ENCODE measurements around the gene EDIL3.

DNA sequence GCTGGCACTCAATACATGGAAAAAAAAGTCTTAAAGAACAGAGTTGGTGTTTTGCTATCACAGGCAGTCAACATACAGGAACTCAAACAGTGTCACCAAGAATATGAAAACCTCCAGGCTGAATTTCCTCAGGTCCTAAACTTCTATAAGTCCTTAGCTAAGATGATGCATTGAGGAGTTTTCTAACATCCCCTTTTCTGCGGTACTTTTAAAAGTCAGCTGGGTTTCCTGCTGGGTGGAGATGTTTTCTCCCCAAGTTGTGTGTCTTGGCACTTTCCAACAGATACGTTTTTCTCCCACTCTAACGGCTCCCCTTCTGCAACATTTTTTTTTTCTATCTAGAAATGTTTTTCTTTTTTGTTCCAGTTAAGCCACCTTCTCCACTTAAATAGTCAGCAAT lies 419.2 kb downstream of the EDIL3 start:
- TF ChIP-seq POLR2A (IDR thresholded peaks at IDR 0.05): no peak
- no peak for TF ChIP-seq CTCF (IDR thresholded peaks at IDR 0.05)
